G401.6 (cell line): ENCODE results near the gene EXT2.

Experiments used
- FAIRE-seq: peaks from 2 replicates; lab custom pipeline; 2012; peaks lifted over from hg19 to GRCh38; lab: Jason Lieb, UNC

The EXT2 gene

DNA sequence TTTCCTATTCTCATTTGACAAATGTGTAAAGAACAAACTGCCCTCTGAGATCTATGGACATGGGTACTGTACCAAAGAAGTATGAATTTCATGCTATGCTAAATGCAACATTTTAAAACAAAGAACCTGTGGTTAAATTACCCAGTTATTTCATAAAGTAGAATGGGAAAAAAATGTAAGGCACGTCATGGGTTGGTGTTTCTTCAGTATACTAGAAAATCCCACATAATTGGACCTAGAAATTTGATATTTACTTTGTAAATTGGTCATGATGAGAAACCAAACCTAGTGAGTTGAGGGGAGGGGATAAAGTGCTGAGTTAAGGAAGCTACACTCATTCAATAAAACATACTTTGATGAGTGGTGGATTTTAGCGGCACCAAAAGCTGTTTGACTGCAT is 110.4 kb downstream of the EXT2 start:
- FAIRE-seq = no peak

DNA sequence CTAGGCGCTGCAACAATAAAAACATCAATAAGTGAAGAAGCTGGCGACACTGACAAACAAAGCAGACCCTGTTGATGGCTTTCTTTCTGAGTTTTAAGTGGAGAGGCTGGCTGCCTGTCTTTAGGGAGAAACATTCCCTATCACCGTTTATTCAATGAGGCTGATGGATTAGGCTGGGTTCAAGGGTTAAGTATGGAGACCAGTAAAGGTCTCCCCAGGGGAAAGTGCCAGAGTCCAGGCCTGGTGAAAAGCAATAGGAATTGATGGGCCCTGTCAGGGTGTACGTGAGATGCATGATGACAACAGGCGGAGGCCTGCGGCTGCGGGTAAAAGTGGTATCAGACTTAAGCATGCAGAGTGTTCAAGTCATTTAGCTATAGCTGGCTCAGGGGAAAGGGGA is 111.8 kb downstream of the EXT2 start:
- no peak for FAIRE-seq

DNA sequence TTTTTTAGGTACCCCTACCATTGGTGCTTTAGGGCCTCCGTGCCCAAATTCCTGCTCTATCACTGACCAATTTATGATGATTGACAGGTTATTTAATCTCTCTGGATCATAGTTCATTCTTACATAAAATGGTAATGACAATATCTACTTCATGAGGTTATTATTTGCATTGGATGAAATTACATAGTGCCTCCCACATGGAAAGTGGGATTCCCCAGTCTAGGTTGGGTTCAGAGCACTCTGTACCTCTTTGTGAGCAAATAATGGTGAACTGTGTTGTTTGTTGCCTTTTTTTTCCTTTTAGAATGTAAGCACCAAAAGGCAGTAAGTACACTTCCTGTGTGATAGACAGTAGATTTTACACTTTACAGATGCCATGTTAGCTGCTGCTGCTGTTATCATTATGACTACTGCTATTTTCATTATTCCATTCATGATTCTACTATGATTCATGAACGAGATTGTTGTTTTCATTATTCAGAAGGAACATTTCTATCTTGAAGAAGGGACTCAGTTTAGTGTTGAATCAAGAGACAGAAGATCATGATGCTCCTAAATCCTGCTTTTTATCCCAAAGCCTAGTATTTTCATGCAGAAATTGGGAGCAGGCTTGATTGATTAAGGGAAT is 113.6 kb downstream of the EXT2 start:
- FAIRE-seq = no peak

DNA sequence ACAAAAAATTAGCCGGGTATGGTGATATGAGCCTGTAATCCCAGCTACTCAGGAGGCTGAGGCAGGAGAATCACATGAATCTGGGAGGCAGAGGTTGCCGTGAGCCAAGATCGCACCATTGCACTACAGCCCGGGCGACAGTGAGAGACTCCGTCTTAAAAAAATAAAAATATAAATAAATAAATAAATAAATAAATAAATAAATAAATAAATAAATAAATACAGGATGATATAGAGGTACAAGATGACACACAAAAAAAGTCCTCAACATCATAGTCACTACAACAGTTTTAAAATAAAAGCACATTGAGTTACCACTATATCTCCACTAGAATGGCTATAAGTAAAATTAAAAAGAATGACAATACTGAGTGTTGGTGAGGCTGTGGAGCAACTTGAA is 116.7 kb downstream of the EXT2 start:
- no peak for FAIRE-seq

DNA sequence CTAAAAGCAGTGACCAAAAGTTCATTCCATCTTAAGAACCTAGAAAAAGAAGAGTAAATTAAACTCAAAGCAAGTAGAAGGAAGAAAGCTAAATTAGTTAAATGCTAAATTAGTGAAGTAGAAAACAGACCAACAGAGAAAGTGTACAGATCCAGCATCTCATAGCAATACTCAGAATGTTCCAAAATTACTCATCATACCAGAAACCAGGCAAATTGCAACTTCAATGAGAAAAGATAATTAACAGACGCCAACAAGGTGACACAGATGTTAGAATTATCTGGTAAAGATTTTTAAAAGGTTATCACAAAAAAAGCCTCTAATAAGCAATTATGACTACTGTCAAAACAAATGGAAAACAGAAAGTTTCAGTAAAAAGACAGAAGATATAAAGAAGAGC is 117.7 kb downstream of the EXT2 start:
- FAIRE-seq = no peak

DNA sequence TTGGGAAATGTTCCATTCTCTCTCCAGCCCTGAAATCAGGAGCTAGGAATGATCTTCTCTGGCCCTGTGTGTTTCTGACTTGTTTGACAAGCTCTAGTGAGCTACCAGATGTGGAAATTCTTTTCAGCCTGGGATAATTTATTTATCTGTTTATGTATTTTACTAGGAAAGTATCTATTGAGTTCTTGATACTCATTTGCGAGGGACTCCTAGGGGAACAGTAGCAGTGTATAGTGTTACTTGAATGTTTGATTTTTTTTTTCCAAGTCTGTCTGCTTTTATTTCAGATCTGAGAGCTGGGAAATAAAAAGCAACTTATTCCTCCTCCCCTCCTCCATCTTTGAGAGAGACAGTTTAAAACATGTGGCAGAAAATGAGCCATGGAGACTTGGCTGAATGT is 122.0 kb downstream of the EXT2 start:
- FAIRE-seq = no peak

DNA sequence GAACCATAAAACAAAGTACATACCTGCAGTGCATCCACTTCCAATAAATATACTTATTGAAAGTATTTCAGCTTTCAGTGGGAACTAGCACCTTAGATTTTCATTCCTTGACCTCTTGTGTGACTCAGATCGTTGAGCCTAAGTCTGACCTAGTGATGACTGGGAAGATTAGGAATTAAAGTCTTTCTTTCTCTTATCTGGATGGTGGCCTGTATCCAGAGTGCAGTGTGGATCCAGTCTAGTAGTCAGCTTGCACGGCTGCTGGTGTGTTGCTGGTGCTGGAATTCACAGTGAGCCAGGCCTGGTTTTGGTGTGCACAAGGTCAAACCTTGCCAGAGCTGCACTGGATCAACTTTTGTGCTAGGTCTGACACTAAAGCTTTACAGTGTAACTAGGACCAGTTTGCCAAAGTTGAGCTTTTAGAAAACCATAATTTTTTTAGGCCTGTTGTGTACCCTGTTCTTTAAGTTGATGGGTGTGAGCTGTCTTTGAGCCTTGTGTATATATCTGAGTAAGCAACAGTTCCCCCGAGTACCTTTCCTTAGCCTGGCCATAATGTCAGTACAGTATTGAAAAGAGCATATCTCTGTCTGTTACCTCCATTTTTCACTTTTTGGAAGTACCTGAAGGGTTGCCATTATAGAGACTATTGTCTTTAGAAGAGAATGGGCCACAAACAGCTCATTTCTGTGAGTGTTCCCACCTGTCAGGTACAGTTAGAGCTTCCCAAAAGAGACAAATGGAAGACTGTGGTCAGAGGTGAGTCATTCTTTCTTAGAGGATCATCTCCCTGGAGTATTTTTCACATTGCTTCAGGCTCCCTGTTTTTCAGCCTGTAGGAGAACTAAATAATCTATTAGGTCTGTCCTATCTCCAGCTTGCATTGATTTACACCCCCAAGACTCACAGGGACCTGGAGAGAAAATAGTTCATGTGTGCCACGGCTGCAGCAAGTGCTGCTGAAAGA is 124.6 kb downstream of the EXT2 start:
- no peak for FAIRE-seq

DNA sequence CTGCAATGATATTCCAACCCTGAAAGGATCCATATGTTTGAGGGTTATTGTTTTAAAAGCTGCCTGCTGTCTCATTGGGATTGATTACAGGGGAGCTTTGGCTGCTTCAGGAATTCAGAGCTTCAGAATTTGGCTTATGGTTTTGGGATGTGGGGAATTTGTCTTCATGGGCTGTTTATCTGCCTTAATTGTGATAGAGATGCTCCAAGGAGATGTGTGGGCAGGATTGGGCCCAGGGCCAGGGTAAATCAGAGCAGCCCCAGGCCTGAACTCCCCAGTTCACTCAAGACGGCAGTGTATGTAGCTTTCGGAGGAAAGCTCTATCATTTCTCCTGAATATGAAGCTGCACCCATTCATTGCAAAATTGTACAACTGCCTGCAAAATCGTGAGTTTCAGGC is 126.0 kb downstream of the EXT2 start:
- no peak for FAIRE-seq

DNA sequence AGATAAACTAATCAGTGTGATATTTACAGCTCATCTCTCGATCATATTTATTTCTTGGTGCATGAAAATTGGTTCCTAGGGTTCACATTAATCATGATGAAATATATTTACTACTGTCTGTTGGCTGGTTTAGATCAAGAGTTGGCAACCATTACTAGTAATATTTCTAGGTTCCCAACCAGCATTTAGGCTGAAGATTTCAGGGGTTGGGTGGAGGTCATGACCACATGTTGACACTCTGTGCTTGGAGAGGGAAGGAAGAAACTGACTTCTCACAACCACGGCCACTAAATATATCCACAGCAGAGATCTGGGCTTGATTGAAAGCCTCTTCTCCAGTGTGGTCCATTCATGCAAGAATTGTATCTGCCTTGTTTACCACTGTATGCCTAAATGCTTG is 126.5 kb downstream of the EXT2 start:
- no peak for FAIRE-seq

DNA sequence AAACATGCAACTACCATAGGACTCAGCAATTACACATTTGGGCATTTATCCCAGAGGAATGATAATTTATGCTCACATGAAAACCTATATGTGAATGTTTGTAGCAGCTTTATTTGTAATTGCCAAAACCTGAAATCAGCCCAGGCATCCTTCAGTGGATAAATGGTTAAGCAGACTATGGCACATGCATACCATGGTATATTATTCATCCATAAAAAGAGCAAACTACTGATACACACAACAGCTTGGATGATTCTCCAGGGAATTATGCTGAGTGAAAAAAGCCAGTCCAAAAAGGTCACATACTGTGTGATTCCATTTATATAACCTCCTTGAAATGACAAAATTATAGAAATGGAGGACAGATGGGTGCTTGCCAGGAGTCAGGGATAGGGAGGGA is 127.8 kb downstream of the EXT2 start:
- no peak for FAIRE-seq

DNA sequence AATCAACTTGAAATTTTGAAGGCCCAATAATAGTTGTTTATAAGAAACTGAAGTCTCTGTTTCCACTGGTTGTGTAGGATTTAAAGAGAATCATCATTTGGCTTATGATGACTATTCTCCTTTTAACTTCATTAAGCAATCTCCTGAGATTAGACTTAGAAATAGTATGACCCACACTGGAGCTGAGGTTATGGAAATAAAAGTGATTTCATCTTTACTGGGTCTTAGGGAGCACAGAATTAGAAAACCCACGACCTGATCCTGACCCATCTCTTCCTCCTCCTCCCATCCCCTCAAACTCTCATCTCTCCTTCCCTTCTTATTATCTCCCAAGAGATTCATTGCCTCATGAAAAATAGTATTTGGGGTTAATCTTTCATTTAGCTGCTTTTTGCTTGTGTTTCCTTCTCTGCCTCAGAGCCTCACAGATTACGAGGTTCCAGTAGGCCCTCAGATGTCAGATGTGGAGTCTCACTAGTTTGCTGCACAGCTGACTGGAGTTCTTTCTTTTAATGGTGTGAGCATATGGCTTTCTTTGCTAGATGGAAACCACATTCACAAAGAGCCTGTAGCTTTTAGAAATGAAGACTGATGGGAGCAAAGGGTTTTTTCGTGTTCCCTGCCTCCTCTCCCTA is 129.5 kb downstream of the EXT2 start:
- no peak for FAIRE-seq

DNA sequence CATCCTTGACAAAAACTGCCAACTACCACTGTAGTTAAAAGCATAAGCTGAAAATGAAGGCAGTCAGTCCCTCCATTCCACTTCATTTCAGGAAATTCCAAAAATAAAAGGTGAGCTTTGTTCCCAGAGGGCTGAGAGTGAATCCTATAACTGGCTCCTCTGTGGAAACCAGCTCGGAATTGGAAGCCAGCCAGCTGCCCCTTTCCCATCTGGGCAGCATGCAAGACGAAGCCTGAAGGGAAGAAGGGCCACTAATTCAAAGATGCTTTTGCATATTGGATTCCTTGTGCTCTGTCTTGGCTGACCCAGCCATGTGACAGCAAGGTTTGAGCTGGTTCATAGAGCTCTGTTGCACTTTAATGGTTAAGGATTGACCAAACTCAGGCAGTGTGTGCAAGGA is 131.0 kb downstream of the EXT2 start:
- FAIRE-seq = no peak

DNA sequence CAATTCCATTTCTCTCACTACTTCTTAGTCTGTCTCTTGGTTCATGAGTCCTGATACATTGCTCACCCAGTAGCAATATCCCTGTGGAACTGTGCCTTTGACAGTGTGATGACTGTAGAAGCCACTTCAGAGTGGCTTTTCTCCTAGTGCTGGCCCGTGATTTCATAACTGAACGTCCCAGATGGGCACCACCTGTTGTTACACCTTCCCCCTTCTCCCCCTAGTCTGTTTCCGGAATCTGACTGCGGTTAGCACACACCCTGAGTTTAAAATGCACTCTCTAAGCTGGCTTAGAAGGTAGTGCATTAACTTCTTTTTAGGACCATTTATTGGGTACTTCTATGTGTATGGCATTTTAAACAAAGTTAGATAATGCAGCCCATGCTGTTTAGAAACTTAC is 131.5 kb downstream of the EXT2 start:
- FAIRE-seq = no peak

DNA sequence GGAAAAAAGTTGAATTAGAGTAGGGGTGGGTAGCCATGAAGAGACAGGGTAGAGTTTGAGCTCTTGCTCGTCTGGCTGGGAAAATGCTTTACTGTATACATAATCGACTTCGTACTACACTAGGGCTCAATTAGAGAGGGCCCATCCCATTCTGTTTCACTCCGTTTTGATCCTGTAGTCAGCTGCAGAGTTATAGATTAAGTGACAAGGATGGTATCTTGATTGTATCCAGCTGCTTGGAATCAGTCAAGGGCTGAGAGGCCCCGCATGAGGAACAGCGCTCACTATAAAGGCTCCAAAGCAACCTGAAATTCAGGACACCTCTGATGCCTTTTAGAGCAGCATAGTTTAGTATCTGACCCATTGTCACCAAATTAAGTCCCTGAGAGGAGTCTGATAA is 132.9 kb downstream of the EXT2 start:
- no peak for FAIRE-seq

DNA sequence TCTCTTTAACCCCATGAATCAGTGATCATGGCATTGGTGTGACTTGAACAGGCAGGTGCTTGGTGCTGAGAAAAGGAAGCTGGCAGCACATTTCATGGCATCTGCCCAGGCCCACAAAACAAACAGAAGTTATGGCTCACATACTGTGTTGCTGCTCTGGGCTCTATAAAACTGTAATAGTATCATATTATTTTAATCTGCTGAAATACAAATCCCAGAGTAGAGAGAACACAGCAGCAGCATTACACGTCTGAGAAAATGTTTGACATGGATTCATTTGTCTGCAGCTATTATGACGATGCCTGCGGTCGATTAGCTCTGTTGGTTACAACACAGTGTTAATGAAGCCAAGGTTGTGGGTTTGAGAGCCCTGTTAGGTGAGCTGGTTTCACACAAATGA is 133.6 kb downstream of the EXT2 start:
- FAIRE-seq = no peak

DNA sequence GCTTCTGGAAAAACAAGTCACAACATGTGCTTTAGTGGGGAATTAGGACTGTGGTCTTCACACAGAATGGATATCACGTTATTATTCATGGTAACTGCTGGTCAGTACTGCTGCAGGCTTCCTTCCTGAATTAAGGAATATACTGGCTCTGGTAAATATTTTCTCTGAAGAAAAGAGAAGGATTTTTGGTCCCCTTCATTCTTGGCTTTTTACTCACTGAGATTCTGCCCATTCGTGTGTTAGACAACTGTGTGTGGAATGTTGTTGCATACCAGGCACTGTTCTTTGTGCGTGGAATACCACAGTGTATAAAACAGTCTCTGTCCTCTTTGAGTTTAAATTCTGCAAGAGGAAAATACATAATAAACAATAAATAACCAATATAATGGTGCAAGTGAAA is 134.1 kb downstream of the EXT2 start:
- no peak for FAIRE-seq

DNA sequence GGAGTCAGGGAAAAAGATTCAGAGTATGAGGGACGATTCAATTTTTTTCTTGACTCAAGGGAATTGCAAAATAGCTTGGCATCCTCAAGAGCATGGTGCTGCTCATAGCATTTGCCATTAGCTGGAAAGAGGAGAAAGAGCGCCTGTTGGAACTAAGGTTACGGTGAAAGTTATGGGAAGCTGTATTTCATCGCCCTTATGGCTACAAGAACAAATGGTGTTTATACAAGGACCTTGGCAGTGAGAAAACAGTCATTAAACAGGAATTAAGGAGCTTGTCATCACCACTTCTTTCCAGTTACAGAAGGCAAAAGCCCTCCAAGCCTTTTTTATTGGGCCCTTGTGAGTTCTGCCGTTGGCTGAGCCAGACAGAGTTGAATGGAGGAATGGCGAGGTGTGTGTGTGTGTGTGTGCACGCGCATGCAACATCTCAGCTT is 140.3 kb downstream of the EXT2 start:
- no peak for FAIRE-seq

DNA sequence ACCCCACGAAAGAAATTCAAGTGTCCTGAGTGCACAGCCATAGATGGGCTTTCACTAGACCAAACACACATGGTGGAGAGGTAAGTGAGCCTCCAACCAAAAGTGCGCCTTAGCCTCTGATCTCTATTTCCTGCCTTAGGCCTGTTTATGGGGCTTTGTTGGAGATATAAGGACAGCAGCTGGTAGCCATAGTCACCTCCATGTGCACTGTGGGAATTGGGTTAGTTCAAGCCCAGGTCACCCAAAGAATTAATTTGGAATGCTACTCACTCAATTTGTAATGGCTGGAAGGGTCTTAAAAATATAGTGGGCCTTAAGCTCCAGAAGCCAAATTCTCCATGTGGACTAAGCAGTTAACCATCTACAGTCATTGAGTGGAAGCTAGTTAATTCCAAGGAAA is 140.8 kb downstream of the EXT2 start:
- no peak for FAIRE-seq

DNA sequence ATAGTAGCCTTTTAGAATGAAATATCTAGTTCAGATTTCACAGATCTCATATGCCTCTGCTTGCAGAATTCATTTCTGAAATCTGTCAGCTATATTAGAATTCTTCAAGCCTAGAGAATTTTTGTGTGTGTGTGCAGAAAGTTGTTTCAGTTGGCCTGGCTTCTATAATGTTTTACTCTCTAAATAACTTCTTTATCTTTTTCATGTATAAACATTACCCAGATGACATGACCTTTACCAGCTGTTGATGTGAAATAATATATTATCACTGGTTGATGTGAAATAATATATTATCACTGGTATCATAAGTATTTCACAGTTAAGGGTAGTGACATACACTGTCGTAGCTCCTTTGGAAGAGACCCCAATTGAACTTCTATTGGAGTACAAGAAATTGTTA is 141.7 kb downstream of the EXT2 start:
- FAIRE-seq = no peak

DNA sequence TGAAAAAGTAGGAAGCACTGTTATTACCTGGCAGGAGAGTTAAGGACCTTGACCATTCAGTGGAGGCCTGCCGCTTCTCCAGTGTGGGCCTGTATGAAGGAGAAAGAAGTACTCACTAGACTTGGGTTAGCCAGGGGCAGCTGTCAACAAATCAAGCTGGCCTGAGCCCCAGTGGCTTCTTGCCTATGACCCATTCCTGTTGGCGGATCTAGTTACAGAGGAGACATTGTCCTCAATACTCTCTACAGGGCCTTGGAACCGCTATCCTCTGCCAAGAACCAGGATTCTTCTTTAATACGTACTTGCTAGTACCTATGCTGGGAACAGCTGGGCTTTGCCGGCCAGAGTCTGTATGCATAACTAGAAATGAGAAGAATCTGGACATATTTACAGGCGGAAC is 146.4 kb downstream of the EXT2 start:
- no peak for FAIRE-seq

DNA sequence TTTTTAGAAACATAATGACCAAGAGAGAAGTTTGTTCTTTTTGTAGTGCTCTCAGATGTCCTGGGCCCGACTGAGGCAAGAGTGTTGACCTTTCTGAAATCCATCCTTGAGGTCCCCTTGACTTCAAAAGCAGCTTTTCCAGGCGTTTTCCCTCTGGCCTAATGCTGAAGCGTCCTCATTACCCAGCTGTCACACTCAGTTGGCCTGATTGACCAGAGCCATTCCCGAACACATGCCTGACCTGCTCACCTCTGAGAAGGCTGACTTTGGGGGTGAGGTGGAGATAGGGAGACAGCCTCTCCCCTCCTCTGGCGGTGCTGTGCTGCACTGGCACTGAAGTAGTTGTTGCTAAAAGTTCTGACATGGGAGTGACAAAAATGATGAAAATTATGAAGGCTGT is 147.6 kb downstream of the EXT2 start:
- FAIRE-seq = no peak

DNA sequence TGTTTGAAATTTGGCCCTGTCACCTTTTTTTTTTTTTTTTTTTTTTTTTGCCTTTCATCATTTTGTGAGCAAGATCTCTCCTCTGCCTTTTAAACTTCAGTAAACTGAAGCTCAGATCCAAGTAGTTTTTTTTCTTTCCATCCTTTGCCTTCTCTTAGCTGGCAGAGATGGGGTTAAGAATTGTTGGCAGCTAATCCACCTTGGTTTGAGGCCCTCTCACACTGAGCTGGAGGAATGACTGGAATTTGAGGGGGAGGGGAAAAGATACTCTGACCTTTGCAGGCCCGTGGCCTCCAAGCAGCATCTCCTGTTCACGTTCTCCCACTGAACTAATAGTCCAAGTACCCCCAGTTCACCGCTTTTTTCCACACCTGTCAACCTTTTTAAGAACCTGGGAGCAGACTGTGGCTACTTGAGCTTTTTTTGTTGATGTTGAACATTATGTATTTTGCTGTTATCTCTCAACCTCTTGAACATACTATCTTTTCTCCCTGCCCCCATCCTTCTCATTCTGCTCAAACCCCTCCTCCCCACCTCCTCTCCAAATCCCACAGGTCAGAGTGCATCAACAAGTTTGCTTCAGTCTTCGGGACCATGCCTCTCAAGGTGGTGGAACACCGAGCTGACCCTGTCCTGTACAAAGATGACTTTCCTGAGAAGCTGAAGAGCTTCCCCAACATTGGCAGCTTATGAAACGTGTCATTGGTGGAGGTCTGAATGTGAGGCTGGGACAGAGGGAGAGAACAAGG is 148.3 kb downstream of the EXT2 start:
- FAIRE-seq = no peak
